HCT116 (cell line): ENCODE measurements around the gene SMG5. TPM values are rescaled to one million over a fixed set of nuclear protein-coding genes. Genes with fewer than 3 reads are reported as not detected.

Source experiments
- ATAC-seq: fragments of 200-7000 bp; cut with Tn5 transposase; 2 replicates; pipeline ENCODE4 v1.9.1; 2020; ENCODE audit warnings: mild to moderate bottlenecking, moderate library complexity
- BruUV-seq: library from RNA; stranded (reverse); fragments of 400-500 nt; replicated peaks from 2 replicates; lab custom pipeline; 2021; lab: Mats Ljungman, UMichigan
- CTCF ChIA-PET: fragments of 300-600 bp; sonication (Branson Sonifier 250); formaldehyde crosslinking; loops from one replicate; lab custom pipeline; 2021; ENCODE audit warnings: antibody characterized with exemption; lab: Charles Lee
- POLR2A ChIA-PET: fragments of 300-600, 350-600 bp; sonication (Branson Sonifier 250); formaldehyde crosslinking; loops from one replicate; lab custom pipeline; 2021; ENCODE audit warnings: antibody characterized with exemption; lab: Charles Lee
- RAD21 ChIA-PET, 2 experiments: fragments of 300-600 bp; sonication (Branson Sonifier 250); formaldehyde crosslinking; loops; one replicate each; lab custom pipeline; 2023; ENCODE audit warnings: low total read pairs in 2 of 2; ENCODE audit not compliant: uncharacterized antibody in 2 of 2, unreplicated experiment in 2 of 2, low non-redundant PET in 1 of 2; lab: Charles Lee
- DNase-seq: peaks from one replicate; pipeline ENCODE4 v3.0.0-alpha.2; 2010; ENCODE audit warnings: low read depth, low spot score
- H2AFZ ChIP-seq: fragments of 200-600 bp; shearing (Covaris generic), sonication (generic); 2 replicates; pipeline ENCODE4 v1.6.1; 2017; ENCODE audit warnings: low read depth, mixed run types, mixed read lengths, antibody characterized with exemption, low read length; ENCODE audit not compliant: poor library complexity, severe bottlenecking
- H3K27ac ChIP-seq: 2 replicates; pipeline ENCODE4 v1.5.1; 2012; ENCODE audit warnings: low read depth, low read length
- H3K27me3 ChIP-seq: fragments of 200-600 bp; sonication (generic); 2 replicates; pipeline ENCODE4 v1.6.1; 2016; ENCODE audit warnings: mixed run types, low read length, mixed read lengths; ENCODE audit not compliant: insufficient read depth
- H3K36me3 ChIP-seq, 2 experiments: fragments of 200-500 bp in 1 of 2; fragments of 200-600 bp in 1 of 2; sonication (Bioruptor generic) in 1 of 2; sonication (generic) in 1 of 2; 2 replicates each; pipeline versions ENCODE4 v1.5.1 to v1.6.1; 2014 to 2016; ENCODE audit warnings: low read length in 2 of 2, inconsistent platforms in 1 of 2, mixed read lengths in 1 of 2, mixed run types in 1 of 2; ENCODE audit not compliant: insufficient read depth in 2 of 2, control insufficient read depth in 1 of 2
- H3K4me1 ChIP-seq, 2 experiments: fragments of 200-600 bp in 1 of 2; sonication (generic) in 1 of 2; 2 replicates each; pipeline versions ENCODE4 v1.5.1 to v1.6.1; 2012 to 2017; ENCODE audit warnings: low read length in 2 of 2, inconsistent platforms in 1 of 2, mild to moderate bottlenecking in 1 of 2, mixed read lengths in 1 of 2, mixed run types in 1 of 2, moderate library complexity in 1 of 2; ENCODE audit not compliant: insufficient read depth in 2 of 2, control insufficient read depth in 1 of 2
- H3K4me2 ChIP-seq: fragments of 200-600 bp; sonication (generic); 2 replicates; pipeline ENCODE4 v1.6.1; 2017; ENCODE audit warnings: mixed run types, low read length, mixed read lengths
- H3K4me3 ChIP-seq, 2 experiments: fragments of 200-600 bp in 1 of 2; sonication (generic) in 1 of 2; replicated peaks in 1 of 2; 2 replicates each; pipeline ENCODE4 v1.5.1; 2011 to 2016; ENCODE audit warnings: low read length in 2 of 2, control low read depth in 1 of 2, low read depth in 1 of 2, mild to moderate bottlenecking in 1 of 2, mixed read lengths in 1 of 2, mixed run types in 1 of 2
- H3K79me2 ChIP-seq: fragments of 200-600 bp; sonication (generic); 2 replicates; pipeline ENCODE4 v1.6.1; 2017; ENCODE audit warnings: mild to moderate bottlenecking, mixed run types, low read length, moderate library complexity, mixed read lengths; ENCODE audit not compliant: insufficient read depth
- H3K9ac ChIP-seq: fragments of 200-600 bp; sonication (generic); 2 replicates; pipeline ENCODE4 v1.6.1; 2016; ENCODE audit warnings: low read length, mixed read lengths
- H3K9me2 ChIP-seq: fragments of 200-600 bp; sonication (generic), shearing (Covaris generic); 2 replicates; pipeline ENCODE4 v1.6.1; 2017; ENCODE audit warnings: mixed run types, mild to moderate bottlenecking, moderate library complexity; ENCODE audit not compliant: insufficient read depth
- H3K9me3 ChIP-seq, 2 experiments: fragments of 200-500 bp in 1 of 2; fragments of 200-600 bp in 1 of 2; sonication (Bioruptor generic) in 1 of 2; sonication (generic) in 1 of 2; 2 replicates each; pipeline ENCODE4 v1.6.1; 2014 to 2017; ENCODE audit warnings: low read length in 2 of 2, mixed read lengths in 2 of 2, inconsistent platforms in 1 of 2, low read depth in 1 of 2, mild to moderate bottlenecking in 1 of 2, mixed run types in 1 of 2, moderate library complexity in 1 of 2; ENCODE audit not compliant: control insufficient read depth in 1 of 2, insufficient read depth in 1 of 2
- H4K20me1 ChIP-seq: fragments of 200-600 bp; sonication (generic), shearing (Covaris generic); 2 replicates; pipeline ENCODE4 v1.6.1; 2017; ENCODE audit warnings: mixed run types, mild to moderate bottlenecking, moderate library complexity; ENCODE audit not compliant: insufficient read depth
- EGR1 ChIP-seq: IDR thresholded peaks from 2 replicates; pipeline ENCODE4 v1.6.1; 2012; ENCODE audit warnings: low read depth
- ELF1 ChIP-seq: IDR thresholded peaks from 2 replicates; pipeline ENCODE4 v1.6.1; 2012; ENCODE audit warnings: low read depth, borderline replicate concordance
- EZH2 ChIP-seq: fragments of 200-600 bp; sonication (generic); IDR thresholded peaks from 2 replicates; pipeline ENCODE4 v1.6.1; 2017; ENCODE audit warnings: antibody characterized with exemption, mixed run types
- EZH2phosphoT487 ChIP-seq: fragments of 200-600 bp; IDR thresholded peaks from 2 replicates; pipeline ENCODE4 v1.6.1; 2018; ENCODE audit warnings: antibody characterized with exemption, borderline replicate concordance
- FOSL1 ChIP-seq: IDR thresholded peaks from 2 replicates; pipeline ENCODE4 v1.6.1; 2012; ENCODE audit warnings: low read depth
- POLR2AphosphoS5 ChIP-seq: IDR thresholded peaks from 2 replicates; pipeline ENCODE4 v1.6.1; 2011; ENCODE audit warnings: mild to moderate bottlenecking, low read depth, low read length, moderate library complexity
- RAD21 ChIP-seq: IDR thresholded peaks from 2 replicates; pipeline ENCODE4 v1.6.1; 2012; ENCODE audit warnings: low read depth, mild to moderate bottlenecking
- ZNF274 ChIP-seq: fragments of 200-500 bp; sonication (Bioruptor generic); IDR thresholded peaks from 2 replicates; pipeline ENCODE4 v1.6.1; 2014; ENCODE audit warnings: mild to moderate bottlenecking, low read depth, low read length, inconsistent platforms
- intact Hi-C: fragments of 100-400 bp; cut with micrococcal nuclease; formaldehyde crosslinking; loops from 2 replicates; pipeline ENCODE4 v1.10.0; 2022
- total RNA-seq: library from RNA; stranded (reverse); gene quantifications from one replicate; pipeline ENCODE4 v1.2.1, GENCODE V29; 2021; ENCODE audit not compliant: unreplicated experiment
- TF ChIP-seq, protein P1 (sequence below): IDR thresholded peaks from 2 replicates; pipeline ENCODE4 v1.6.1; 2012; ENCODE audit warnings: low read depth
- TF ChIP-seq, protein P2 (sequence below): IDR thresholded peaks from 2 replicates; pipeline ENCODE4 v1.6.1; 2011; ENCODE audit warnings: mild to moderate bottlenecking, low read length, moderate library complexity; ENCODE audit not compliant: insufficient replicate concordance; ENCODE audit errors: extremely low read depth
- TF ChIP-seq, protein P3 (sequence below): IDR thresholded peaks from 2 replicates; pipeline ENCODE4 v1.6.1; 2012

SMG5 gene
- total RNA-seq, 1 experiment from 2014 or later: 75.2 TPM

DNA sequence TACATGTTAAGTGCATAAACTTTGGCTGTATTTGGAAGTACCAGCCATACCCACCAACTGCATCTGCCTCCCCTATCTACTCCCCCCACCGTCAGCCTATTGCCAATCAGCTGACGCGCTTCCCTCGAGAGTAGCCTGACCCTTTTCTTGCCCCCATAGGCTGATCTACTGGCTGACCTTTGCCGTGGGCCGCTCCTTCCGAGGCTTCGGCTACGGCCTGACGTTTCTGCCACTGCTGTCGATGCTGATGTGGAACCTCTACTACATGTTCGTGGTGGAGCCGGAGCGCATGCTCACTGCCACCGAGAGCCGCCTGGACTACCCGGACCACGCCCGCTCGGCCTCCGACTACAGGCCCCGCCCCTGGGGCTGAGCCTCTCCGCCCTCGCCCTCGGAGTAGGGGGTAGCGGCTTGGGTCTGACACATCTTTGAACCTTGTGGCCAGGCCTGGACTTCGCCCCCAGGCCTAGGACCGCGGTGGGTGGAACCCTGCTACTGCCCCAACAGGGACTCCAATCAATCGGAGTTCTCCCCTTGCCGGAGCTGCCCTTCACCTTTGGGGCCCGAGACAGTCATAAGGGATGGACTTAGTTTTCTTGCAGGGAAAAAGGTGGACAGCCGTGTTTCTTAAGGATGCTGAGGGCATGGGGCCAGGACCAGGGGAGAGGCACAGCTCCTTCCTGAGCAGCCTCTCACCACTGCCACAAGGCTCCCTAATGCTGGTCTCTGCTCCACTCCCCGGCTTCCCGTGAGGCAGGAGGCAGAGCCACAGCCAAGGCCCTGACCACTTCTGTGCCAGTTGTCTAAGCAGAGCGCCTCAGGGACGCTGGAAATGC is 8.8 kb upstream of the SMG5 start (continued):
- TF ChIP-seq, protein P1, sequence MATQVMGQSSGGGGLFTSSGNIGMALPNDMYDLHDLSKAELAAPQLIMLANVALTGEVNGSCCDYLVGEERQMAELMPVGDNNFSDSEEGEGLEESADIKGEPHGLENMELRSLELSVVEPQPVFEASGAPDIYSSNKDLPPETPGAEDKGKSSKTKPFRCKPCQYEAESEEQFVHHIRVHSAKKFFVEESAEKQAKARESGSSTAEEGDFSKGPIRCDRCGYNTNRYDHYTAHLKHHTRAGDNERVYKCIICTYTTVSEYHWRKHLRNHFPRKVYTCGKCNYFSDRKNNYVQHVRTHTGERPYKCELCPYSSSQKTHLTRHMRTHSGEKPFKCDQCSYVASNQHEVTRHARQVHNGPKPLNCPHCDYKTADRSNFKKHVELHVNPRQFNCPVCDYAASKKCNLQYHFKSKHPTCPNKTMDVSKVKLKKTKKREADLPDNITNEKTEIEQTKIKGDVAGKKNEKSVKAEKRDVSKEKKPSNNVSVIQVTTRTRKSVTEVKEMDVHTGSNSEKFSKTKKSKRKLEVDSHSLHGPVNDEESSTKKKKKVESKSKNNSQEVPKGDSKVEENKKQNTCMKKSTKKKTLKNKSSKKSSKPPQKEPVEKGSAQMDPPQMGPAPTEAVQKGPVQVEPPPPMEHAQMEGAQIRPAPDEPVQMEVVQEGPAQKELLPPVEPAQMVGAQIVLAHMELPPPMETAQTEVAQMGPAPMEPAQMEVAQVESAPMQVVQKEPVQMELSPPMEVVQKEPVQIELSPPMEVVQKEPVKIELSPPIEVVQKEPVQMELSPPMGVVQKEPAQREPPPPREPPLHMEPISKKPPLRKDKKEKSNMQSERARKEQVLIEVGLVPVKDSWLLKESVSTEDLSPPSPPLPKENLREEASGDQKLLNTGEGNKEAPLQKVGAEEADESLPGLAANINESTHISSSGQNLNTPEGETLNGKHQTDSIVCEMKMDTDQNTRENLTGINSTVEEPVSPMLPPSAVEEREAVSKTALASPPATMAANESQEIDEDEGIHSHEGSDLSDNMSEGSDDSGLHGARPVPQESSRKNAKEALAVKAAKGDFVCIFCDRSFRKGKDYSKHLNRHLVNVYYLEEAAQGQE: no peak
- no peak for TF ChIP-seq EGR1
- no peak for TF ChIP-seq ELF1

DNA sequence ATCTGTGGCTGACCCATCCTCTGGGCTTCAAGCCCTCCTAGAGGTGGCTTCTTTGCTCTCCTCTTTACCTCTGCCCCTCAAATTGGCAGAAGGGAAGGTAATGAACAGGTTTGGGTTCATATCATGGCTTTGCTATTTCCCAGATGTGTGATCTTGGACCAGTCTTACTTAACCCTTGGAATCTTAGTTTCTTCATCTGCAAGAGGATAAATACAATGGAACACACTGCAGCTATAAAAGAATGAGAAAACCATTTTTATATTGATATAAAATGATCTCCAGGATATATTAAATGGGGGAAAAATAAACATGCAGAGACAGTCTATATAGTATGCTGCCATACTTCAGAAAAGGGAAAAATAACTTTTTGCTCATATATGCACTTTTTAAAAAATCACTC is 7.2 kb upstream of the SMG5 start:
- H3K4me2 ChIP-seq: no peak overlapping the region
- no TSS peak for BruUV-seq
- ChIA-PET CTCF (no interaction called here), POLR2A (interaction anchor here (1.5 kb wide), 1 partner anchor 11 kb away, joined by 3 read pairs; no protein-coding TSS in a partner anchor), RAD21 (no interaction called here)
- no peak overlapping the region for H3K4me3 ChIP-seq
- H3K36me3 ChIP-seq: no peaks in the 10 kb centered on the region; a peak in 1 of 4 replicates
- H2AFZ ChIP-seq: no peak overlapping the region
- no peaks in the 10 kb centered on the region for H4K20me1 ChIP-seq
- no peak for TF ChIP-seq EZH2
- TF ChIP-seq RAD21: no peak
- TF ChIP-seq ZNF274: no peak
- TF ChIP-seq ELF1: no peak
- TF ChIP-seq, protein P2, sequence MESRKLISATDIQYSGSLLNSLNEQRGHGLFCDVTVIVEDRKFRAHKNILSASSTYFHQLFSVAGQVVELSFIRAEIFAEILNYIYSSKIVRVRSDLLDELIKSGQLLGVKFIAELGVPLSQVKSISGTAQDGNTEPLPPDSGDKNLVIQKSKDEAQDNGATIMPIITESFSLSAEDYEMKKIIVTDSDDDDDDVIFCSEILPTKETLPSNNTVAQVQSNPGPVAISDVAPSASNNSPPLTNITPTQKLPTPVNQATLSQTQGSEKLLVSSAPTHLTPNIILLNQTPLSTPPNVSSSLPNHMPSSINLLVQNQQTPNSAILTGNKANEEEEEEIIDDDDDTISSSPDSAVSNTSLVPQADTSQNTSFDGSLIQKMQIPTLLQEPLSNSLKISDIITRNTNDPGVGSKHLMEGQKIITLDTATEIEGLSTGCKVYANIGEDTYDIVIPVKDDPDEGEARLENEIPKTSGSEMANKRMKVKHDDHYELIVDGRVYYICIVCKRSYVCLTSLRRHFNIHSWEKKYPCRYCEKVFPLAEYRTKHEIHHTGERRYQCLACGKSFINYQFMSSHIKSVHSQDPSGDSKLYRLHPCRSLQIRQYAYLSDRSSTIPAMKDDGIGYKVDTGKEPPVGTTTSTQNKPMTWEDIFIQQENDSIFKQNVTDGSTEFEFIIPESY: no peak
- no peak for TF ChIP-seq FOSL1
- no peak for TF ChIP-seq POLR2AphosphoS5
- TF ChIP-seq, protein P3, sequence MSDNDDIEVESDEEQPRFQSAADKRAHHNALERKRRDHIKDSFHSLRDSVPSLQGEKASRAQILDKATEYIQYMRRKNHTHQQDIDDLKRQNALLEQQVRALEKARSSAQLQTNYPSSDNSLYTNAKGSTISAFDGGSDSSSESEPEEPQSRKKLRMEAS: no peak
- TF ChIP-seq EZH2phosphoT487: no peak
- H3K9ac ChIP-seq: no peak overlapping the region
- H3K27ac ChIP-seq: no peak overlapping the region
- no peaks in the 10 kb centered on the region for H3K27me3 ChIP-seq
- ATAC-seq: no peak
- intact Hi-C loops: no loop called here
- H3K4me1 ChIP-seq: peaks cover 2% of the 10 kb centered on the region in 2 experiments; a peak in 2 of 4 replicates
- no peaks in the 10 kb centered on the region for H3K9me2 ChIP-seq
- no peaks in the 10 kb centered on the region for H3K9me3 ChIP-seq
- no peak for DNase-seq
- no peaks in the 10 kb centered on the region for H3K79me2 ChIP-seq
